GM19193 (cell line): ENCODE measurements around the gene KIAA0040.

Experiments used
- POLR2A ChIP-seq: IDR thresholded peaks from 4 replicates; pipeline ENCODE4 v1.6.1; 2011; ENCODE audit not compliant: insufficient read depth, insufficient read length; ENCODE audit errors: extremely low read depth

Gene KIAA0040

DNA sequence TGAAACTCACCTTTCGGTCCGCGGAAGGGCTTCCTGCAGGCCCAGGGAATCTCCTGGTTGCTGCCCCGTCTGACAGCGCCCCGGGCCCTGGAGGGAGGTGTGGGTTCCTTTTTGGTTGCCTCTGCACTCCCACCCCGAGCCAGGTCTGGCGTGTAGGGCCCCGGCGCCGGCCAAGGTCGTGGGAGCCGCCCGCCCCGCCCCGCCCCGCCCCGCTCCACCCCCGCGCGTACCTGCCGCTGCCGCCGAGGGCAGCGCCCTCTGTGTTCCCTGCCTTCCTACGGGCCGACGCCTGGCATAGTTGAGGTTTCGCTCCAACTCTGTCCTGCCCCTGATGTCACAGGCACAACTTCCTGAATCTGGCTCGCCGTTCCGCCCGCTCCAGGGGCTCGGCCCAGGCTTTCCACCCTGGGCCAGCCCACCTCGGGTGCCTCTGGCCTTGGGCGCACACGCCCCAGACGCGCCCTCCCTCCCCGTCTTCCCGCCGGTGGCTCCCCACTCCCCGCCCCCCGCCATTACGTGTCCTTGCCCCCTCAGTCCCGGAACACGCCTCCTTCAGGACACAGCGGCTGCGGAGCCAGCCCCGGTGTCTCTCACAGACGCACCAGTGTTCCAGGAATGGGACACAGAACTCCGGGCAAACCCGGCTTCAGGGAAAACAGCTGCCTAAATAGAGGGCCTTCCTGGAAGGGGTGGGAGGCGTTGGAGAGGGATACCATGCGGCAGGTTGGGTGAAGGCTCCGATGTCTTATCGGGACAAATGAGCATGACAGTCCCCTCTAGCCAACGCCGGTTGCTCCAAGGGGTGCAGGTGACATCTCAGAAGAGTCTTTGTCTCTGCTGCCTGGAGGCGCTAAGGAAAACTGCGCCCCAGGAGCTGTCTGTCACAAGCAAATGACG is at the start of gene KIAA0040:
Gene KIAA0040 (minus strand): TSS at position 147 of the 897 bp plus-strand sequence. CDS start 31,763 bp downstream, outside the sequence.
- peak; percentile 77 for TF ChIP-seq POLR2A

DNA sequence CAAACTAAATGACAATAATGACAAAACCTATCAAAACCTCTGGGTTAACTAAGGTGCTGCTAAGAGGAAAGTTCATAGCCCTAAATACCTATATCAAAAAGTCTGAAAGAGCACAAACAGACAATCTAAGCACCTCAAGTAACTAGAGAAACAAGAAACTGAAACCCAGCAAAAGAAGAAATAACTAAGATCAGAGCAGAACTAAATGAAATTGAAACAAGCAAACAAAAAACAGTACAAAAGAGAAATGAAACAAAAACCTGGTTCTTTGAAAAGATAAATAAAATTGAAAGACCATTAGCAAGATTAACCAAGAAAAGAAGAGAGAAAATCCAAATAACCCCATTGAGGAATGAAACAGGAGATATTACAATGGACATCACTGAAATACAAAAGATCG is 44.8 kb upstream of the KIAA0040 start:
- no peak for TF ChIP-seq POLR2A

DNA sequence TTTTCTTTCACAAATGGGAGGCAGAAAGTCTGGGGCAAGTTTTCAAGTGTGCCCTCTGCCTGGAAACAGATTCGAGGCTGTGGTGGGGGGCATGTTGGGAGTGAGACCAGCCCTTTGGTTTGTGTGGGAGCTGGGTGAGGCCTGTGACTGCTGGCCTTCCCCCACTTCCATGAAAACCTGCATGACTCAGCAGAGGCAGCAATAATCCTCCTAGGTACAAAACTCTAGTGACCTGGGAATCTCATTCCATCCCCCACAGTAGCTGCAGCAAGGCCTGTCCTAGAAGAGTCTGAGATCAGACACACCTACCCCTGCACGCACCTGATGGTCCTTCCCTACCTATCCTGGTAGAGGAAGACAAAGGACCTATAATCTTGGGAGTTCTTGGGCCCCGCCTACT is 42.1 kb upstream of the KIAA0040 start:
- TF ChIP-seq POLR2A = no peak

DNA sequence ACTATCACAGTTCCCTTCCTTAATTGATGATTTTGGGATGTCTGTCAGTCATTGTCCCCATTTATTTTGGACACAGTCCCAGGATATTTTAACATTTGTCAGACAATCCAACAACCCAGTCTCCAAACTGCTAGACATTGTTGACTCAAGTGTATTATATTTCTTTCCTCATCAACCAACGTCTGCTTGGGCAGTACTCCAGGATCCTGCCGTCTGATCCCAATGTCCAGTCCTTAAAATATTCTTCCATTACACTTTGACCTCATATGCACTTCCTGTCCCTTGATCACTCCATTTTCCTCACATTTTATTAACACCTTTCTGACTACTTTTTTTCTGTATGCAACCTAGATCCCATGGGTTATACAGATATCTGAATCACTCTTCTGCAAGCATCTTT is 39.8 kb upstream of the KIAA0040 start:
- no peak for TF ChIP-seq POLR2A

DNA sequence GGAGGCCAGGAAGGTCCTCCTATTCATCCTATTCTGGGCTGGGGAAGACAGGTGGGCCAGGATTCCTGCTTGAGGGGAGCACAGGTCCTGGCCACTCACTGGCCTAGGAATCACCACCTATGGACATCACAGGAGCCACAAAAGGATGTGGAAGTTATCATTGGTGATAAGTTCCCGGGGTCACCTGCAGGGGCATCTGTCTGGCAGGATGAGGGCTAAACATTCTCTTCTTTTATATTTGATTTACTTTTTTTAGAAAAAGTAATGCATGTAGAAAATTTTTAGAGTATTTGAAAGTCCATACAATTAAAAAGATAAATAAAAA is 33.2 kb upstream of the KIAA0040 start:
- no peak for TF ChIP-seq POLR2A

DNA sequence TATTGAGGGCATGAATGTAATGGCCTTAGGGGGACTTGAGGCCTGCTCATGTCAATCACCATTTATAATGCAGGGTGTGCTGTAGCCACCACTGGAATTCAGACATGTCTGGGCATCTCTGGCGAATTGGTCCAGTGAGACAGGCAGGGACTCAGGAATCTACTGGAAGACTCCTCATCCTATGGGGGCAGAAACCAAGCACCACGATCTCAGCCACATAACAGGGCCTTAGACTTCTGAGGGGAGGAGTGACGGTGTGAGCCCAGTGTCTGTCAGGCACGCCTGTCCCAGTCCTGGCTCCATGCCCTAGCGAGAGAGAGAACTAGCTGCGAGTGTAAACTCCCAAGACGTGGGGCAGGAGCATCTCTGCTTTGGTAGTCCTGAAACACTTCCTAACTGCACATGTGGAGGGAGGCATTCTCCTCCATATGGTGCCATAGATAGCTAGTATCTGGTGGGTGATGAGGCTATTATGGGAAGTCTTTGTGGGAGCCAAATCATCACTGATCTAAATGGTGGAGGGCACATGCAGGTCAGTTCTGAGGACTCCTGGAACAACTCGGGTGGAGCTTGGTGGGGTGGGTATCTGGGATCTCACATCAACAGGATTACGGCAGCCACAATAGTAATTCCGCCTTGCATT is 29.8 kb upstream of the KIAA0040 start:
- TF ChIP-seq POLR2A = no peak

DNA sequence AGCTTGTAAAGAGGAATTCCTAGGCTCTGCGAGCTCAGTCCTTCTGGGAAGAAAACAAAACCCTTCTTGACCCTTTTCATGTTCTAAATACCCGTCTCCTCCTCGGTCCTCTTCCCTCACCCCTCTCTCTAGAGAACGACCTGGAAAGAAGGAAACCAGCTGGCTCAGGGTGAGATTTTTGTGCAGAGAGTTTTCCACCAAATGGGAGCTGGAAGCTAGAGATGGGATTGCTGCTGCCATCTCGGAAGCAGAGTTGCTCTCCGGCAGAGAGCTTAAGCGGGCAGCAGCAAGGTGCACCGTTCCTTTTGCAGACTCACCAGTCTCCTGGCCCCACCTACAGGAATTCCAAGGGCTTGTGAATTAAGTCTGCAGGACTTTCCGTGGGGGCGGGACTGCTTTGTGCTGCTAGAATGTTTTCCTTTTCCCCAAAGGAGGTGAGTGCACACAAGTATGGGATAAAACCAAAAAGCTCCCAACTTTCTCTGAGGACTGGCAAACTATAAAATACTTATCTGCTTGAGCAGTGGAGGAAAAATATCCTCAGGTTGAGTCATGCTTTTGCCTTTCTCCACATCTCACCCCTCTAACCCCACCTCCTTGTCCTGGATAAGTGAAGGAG is 29.1 kb upstream of the KIAA0040 start:
- no peak for TF ChIP-seq POLR2A

DNA sequence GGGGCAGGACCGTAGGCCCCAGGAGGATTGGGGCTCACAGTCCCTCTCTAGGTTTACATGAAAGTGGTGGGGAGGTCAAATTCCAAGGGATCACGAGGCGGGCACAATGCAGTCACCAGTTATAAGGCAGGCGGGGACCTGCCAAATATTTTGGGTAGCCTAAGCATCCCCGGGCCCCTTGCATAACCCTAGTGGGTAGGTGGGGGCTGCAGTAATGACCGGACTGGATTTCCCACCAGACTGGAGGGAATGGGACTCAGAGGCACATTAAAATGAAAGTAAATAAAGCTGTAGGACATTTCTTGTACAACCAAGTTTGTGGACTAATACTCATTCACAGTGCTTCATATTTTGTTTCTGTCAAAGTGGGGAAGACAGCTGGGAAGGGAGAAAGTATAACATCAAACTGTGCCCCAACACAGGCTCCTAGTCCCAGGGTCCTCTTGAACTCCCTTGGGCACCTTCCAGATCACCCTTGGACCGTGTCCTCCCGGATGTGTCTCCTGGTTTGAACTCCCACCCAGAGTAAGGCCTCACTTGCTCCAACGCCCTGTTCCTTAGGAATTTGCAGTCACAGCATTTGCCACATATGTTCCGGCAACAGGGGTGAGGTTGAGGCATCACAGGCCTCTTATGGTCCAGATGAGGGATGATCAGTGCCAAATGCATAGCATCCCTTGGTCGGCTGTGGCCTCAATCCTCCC is 28.4 kb upstream of the KIAA0040 start:
- TF ChIP-seq POLR2A = no peak

DNA sequence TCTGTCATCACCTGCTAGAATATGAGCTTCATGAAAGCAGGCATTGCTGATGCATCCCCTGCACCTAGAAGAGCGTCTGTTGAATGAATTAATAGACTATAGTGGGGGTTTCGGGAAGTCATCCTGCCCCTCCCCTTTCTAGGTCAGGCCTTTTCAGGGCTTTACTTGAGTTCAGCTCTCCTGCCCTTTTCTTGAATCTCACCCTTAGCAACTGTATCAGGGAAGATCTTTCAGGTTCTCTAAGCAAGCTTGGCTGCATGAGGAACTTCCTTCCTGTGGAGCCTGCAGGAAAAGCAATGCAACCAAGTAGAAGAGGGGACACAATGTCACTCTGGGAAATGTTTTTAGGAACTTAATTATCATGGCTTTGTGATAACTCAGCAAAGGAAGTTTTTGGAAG is 27.2 kb upstream of the KIAA0040 start:
- no peak for TF ChIP-seq POLR2A

DNA sequence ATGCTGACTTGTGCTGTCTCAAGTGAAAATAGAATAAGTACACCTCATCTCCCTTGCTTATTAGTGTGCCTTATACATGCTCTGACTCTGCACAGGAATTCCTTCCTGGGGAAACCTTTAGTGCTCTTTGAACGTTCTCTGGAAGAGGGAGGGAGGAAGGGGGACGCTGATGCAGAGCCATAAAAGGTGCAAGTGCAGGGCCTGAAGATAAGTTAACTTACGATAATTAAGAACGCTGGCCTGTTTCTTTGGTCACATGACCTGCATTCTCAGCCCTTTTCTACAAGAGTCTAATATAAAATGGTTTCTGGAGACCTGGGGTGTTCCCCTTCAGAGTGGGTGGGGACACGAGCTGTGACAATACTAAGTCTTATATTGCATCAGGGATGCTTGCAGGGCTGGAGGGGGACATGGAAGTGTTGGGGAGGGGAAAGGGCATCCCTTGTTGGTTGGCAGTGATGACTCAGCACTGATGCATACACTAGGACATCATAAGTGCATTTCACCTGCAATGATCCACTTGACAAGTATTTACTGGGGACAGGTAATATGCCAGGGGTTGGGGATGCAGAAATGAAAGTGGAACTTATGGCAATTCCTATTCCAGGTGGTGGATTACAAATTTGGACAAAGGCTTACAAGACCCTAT is 26.3 kb upstream of the KIAA0040 start:
- TF ChIP-seq POLR2A = no peak

DNA sequence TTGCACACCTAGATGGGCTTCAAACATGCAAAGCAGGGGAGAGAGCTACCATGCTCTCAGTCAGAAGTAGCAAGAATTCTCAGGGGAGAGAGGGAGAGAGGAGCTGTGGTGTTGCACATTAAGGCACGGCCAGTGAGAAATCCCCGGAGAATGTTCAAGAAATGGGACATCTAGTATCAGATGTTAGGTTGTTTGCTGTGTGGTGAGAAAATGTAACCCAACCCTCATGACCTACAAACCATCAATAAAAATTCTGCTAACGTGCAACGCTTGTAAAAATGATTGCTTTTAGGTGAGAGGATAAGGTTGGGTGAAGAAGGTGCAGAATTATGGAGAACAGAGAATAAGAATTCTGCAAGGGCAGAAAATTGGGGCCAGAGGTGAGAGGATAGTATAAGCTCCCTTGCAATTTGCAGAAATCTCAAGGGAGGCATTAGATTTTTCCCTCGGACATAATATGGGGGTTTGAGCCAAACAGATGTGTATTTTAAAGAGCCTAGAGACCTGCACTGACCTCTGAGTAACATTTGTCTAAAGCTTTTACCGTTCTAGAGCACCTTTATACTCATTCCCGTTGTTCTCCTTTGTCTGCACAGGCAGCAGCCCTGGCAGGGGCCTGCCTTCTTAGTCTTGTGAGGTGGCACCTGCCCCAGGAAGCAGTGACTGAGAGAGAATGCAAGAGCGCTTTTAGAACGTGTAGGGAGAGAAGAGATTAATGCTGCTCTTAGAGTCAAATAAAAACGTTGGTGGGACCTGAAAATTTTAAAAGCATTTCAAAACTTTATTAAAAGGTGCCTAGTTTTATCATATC is 25.4 kb upstream of the KIAA0040 start:
- no peak for TF ChIP-seq POLR2A

DNA sequence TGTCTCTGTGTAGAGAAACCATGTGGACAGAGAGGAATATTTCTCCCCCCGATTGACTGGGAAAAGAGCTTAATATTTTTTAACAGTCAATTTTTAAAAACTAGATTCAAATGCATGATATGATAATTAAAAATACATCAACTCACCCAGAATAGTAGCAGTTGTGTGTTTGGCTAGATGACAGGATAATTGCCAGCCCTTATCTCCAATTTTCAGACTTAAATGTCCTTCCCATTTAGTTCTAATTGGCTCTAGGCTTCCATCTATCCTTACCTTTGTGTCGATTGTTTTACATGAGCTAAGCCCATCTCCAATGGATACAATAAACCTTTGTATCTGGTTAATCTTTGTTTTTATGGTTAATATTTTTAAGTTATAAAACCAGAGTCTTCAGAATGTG is 23.9 kb upstream of the KIAA0040 start:
- no peak for TF ChIP-seq POLR2A

DNA sequence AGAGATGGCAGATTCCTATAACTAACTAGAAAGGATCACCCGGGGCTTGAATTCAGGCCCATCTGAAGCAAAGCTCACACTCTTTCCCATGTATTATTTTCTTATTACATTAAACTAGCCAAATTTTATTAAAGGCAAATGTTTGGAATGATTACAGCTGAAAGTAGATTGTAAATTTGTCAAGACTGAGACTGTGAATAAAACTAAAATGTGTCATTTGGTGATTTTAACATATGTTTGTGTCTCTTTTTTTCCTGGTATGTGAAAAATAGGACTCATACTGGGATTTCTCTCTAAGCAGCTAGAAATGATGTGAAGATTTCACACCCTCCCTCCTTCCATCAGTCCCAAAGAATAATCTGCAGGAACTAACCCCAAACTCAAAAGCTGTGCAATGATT is 19.1 kb upstream of the KIAA0040 start:
- no peak for TF ChIP-seq POLR2A

DNA sequence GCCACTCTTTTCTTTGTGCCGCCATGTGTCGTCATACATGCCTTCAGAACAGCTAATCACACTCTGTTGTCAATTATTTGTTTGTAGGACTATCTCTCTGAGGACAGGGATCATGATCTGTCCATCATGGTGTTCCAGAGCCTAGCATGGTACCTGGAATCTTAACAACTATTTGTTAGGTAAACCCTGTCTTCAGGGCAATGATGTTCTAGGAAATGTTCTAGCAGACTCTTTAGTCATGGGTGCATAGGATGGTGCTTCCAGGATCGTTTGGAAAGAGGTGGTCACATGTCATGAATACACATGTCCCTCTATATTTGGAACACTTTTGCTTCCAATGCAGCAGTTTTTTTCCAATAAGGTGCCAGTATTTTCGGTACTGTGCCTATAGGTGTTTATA is 18.2 kb upstream of the KIAA0040 start:
- TF ChIP-seq POLR2A = no peak
